ENCODE measurements around the gene TOP3B. TPM values are rescaled to one million over a fixed set of nuclear protein-coding genes. Genes with fewer than 3 reads are reported as not detected.

The TOP3B gene
- total and polyA plus RNA-seq, 9 of the 15 experiments (the other 6 are each of a cell fraction or from before 2014, with no cell fraction given), result 3.0 to 188 (median 112) TPM

DNA sequence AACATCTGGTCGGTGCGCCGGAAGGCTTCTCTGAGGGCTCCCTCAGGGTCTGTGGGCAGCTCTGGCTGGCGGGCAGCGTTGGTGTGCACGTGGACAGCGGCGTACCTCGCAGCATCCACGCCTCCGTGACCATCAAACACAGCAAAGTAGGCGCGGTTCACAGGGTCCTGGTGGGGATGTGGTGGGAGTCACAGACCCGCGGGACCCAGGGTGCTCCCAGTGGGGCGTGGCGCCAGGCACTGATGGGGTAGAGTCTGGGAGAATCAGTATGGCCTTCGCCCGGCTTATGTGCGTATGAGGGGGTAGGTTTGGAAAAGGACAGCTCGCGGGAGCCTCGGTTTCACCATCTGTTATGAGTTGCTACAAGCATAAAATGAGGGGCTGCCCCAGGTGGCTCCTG, 49.2 kb downstream of the TOP3B start:
- Histone ChIP-seq H2AFZ (ENCODE audit: low read depth, low read length) (no peak overlapping the region), H3K4me3 (no peak overlapping the region), H3K27ac (ENCODE audit: extremely low read depth, low read depth, low read length) (no peak overlapping the region), H3K27me3 (ENCODE audit: control insufficient read depth in 2 of 2, insufficient read depth in 2 of 2, low read length in 2 of 2) (no peaks in the 10 kb centered on the region), H3K4me2 (ENCODE audit: insufficient read depth, low read length) (no peak overlapping the region), H3K9me1 (ENCODE audit: control insufficient read depth, insufficient read depth, low read length) (peaks cover 17% of the 10 kb centered on the region), H3K9ac (ENCODE audit: insufficient read depth in 1 of 2, low read depth in 2 of 2, low read length in 2 of 2) (peak overlapping the region in 1 of 2 experiments; percentile 46; a peak in 1 of 4 replicates), H3K9me3 (replicated peaks; ENCODE audit: control insufficient read depth, insufficient read depth, low read depth, low read length) (no peaks in the 10 kb centered on the region), H3K4me1 (replicated peaks in 1 of 2; ENCODE audit: control insufficient read depth in 2 of 2, insufficient read depth in 2 of 2, low read length in 2 of 2) (peaks cover 6 to 38% of the 10 kb centered on the region in 2 experiments), H3K79me2 (ENCODE audit: control insufficient read depth, insufficient read depth, low read length) (peaks cover 4% of the 10 kb centered on the region; the same call in 1 of the 3 replicates), H3K36me3 (ENCODE audit: control insufficient read depth, insufficient read depth, low read length) (peaks cover 85% of the 10 kb centered on the region), H4K20me1 (replicated peaks; ENCODE audit: control insufficient read depth, insufficient read depth, low read length) (peaks cover 16% of the 10 kb centered on the region; the same call in 1 of the 2 replicates)
- in situ Hi-C loops (cut with MboI) (loop anchor here (25.0 kb wide), 3 partner anchors 396 to 796 kb away; partner anchors contain the start of gene HIC2), intact Hi-C loops (cut with micrococcal nuclease) (no loop called here)
- ChIA-PET CTCF (ENCODE audit: low intra/inter-chr PET ratio) (interaction anchor here (1.2 kb wide), 1 partner anchor 18 kb away, joined by 4 read pairs; no protein-coding TSS in a partner anchor), POLR2A (interaction anchor here (1.2 to 49.7 kb wide), 3 partner anchors 0 to 214 kb away, joined by 3 to 1041 read pairs (median 1041); partner anchors contain the start of gene PPM1F)
- DNase-seq (ENCODE audit: extremely low read depth in 1 of 4, low spot score in 3 of 4) (no peak), FAIRE-seq (no peak), ATAC-seq (no peak)
- WGBS (ENCODE audit: insufficient coverage, low coverage, missing lambda C conversion rate), result 94% methylated on average over 23 of the region's 23 CpGs
- BruUV-seq (replicated peaks), result no TSS peak
- peak; percentile 28 for TF ChIP-seq SP2 (IDR thresholded peaks at IDR 0.05; ENCODE audit: extremely low read depth, low read depth, low read length, poor library complexity, severe bottlenecking)
- TF ChIP-seq ZNF551 (CRISPR knock-in tag; IDR thresholded peaks at IDR 0.05), result no peak
- no peak for TF ChIP-seq FOXK2 (conservative IDR thresholded peaks at IDR 0.05 in 1 of 2, IDR thresholded peaks at IDR 0.05 in 1 of 2; ENCODE audit: low read depth in 2 of 2)
- no peak for TF ChIP-seq PRPF4 (IDR thresholded peaks at IDR 0.05; ENCODE audit: insufficient read depth, low read depth, low read length, poor library complexity, severe bottlenecking)
- TF ChIP-seq, protein P1, sequence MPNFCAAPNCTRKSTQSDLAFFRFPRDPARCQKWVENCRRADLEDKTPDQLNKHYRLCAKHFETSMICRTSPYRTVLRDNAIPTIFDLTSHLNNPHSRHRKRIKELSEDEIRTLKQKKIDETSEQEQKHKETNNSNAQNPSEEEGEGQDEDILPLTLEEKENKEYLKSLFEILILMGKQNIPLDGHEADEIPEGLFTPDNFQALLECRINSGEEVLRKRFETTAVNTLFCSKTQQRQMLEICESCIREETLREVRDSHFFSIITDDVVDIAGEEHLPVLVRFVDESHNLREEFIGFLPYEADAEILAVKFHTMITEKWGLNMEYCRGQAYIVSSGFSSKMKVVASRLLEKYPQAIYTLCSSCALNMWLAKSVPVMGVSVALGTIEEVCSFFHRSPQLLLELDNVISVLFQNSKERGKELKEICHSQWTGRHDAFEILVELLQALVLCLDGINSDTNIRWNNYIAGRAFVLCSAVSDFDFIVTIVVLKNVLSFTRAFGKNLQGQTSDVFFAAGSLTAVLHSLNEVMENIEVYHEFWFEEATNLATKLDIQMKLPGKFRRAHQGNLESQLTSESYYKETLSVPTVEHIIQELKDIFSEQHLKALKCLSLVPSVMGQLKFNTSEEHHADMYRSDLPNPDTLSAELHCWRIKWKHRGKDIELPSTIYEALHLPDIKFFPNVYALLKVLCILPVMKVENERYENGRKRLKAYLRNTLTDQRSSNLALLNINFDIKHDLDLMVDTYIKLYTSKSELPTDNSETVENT (CRISPR knock-in tag; IDR thresholded peaks at IDR 0.05), result no peak
- TF ChIP-seq PURB (CRISPR knock-in tag; IDR thresholded peaks at IDR 0.05; ENCODE audit: low read depth), result no peak
- TF ChIP-seq DMBX1 (CRISPR knock-in tag; IDR thresholded peaks at IDR 0.05; ENCODE audit: borderline replicate concordance), result no peak
- TF ChIP-seq, protein P2, sequence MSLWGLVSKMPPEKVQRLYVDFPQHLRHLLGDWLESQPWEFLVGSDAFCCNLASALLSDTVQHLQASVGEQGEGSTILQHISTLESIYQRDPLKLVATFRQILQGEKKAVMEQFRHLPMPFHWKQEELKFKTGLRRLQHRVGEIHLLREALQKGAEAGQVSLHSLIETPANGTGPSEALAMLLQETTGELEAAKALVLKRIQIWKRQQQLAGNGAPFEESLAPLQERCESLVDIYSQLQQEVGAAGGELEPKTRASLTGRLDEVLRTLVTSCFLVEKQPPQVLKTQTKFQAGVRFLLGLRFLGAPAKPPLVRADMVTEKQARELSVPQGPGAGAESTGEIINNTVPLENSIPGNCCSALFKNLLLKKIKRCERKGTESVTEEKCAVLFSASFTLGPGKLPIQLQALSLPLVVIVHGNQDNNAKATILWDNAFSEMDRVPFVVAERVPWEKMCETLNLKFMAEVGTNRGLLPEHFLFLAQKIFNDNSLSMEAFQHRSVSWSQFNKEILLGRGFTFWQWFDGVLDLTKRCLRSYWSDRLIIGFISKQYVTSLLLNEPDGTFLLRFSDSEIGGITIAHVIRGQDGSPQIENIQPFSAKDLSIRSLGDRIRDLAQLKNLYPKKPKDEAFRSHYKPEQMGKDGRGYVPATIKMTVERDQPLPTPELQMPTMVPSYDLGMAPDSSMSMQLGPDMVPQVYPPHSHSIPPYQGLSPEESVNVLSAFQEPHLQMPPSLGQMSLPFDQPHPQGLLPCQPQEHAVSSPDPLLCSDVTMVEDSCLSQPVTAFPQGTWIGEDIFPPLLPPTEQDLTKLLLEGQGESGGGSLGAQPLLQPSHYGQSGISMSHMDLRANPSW (CRISPR knock-in tag; IDR thresholded peaks at IDR 0.05), result 0 out of 2 replicates have a peak, but pooled peaks have one; percentile 16
- no peak; the same call in 1 of the 2 replicates for TF ChIP-seq ZKSCAN1 (IDR thresholded peaks at IDR 0.05; ENCODE audit: low read depth, low read length)
- no peak for TF ChIP-seq ZBTB17 (CRISPR knock-in tag; IDR thresholded peaks at IDR 0.05)
- no peak for TF ChIP-seq TSC22D4 (tag; IDR thresholded peaks at IDR 0.05)
- TF ChIP-seq, protein P3, sequence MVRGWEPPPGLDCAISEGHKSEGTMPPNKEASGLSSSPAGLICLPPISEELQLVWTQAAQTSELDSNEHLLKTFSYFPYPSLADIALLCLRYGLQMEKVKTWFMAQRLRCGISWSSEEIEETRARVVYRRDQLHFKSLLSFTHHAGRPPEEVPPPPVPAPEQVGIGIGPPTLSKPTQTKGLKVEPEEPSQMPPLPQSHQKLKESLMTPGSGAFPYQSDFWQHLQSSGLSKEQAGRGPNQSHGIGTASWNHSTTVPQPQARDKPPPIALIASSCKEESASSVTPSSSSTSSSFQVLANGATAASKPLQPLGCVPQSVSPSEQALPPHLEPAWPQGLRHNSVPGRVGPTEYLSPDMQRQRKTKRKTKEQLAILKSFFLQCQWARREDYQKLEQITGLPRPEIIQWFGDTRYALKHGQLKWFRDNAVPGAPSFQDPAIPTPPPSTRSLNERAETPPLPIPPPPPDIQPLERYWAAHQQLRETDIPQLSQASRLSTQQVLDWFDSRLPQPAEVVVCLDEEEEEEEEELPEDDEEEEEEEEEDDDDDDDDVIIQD (CRISPR knock-in tag; IDR thresholded peaks at IDR 0.05), result no peak
- TF ChIP-seq, protein P4, sequence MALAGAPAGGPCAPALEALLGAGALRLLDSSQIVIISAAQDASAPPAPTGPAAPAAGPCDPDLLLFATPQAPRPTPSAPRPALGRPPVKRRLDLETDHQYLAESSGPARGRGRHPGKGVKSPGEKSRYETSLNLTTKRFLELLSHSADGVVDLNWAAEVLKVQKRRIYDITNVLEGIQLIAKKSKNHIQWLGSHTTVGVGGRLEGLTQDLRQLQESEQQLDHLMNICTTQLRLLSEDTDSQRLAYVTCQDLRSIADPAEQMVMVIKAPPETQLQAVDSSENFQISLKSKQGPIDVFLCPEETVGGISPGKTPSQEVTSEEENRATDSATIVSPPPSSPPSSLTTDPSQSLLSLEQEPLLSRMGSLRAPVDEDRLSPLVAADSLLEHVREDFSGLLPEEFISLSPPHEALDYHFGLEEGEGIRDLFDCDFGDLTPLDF (CRISPR knock-in tag; IDR thresholded peaks at IDR 0.05), result 0 out of 2 replicates have a peak, but pooled peaks have one; percentile 4
- TF ChIP-seq CREM (IDR thresholded peaks at IDR 0.05; ENCODE audit: low read depth), result no peak
